Upper lobe of right lung (tissue), 1 donor: ENCODE data around the gene ABCC5. TPM values are rescaled to one million over a fixed set of nuclear protein-coding genes. Genes with fewer than 3 reads are reported as not detected.
A peak's percentile ranks its signal among the peaks of the same experiment; 100 is the strongest.

Experiments used
- ATAC-seq: fragments of 200-7000 bp; cut with Tn5 transposase; one replicate; pipeline ENCODE4 v1.9.1; 2020; ENCODE audit warnings: mild to moderate bottlenecking, moderate library complexity
- DNase-seq: peaks from one replicate; pipeline ENCODE4 v3.0.0-alpha.2; 2020
- H3K27ac ChIP-seq: fragments of 200-600 bp; one replicate; pipeline ENCODE4 v1.8.0; 2022
- H3K27me3 ChIP-seq: fragments of 200-600 bp; one replicate; pipeline ENCODE4 v1.8.0; 2022; ENCODE audit warnings: mild to moderate bottlenecking
- H3K36me3 ChIP-seq: fragments of 200-600 bp; one replicate; pipeline ENCODE4 v1.8.0; 2022
- H3K4me1 ChIP-seq: fragments of 200-600 bp; one replicate; pipeline ENCODE4 v1.8.0; 2022
- H3K4me3 ChIP-seq: fragments of 200-600 bp; one replicate; pipeline ENCODE4 v1.8.0; 2022; ENCODE audit warnings: mild to moderate bottlenecking
- H3K9me3 ChIP-seq: fragments of 200-600 bp; one replicate; pipeline ENCODE4 v1.8.0; 2022
- CTCF ChIP-seq: fragments of 200-600 bp; IDR thresholded peaks from one replicate; pipeline ENCODE4 v1.8.0; 2022; ENCODE audit warnings: antibody characterized with exemption
- intact Hi-C: fragments of 100-400 bp; cut with DNase I; formaldehyde crosslinking; loops from one replicate; pipeline ENCODE4 v1.11.0; 2022
- total RNA-seq: library from RNA; stranded (reverse); fragmentation: NEBNext Ultra II Directional; extraction: Animal tissue kit (Norgen Biotek cat#: 25700); gene quantifications from one replicate; pipeline ENCODE4 v1.2.1, GENCODE V29; 2021
- donor health status: DM: no; HTN: yes; CAD: no; lungs with severe emphysema.

The ABCC5 gene
- total RNA-seq, 1 donor from 2014 or later, result 33.5 TPM

GRCh38 chr3:183909030-183909600 lies 108.6 kb downstream of the ABCC5 start:
- no peak for TF ChIP-seq CTCF

GRCh38 chr3:183907911-183908331 lies 109.8 kb downstream of the ABCC5 start:
- Histone ChIP-seq H3K9me3 (no peaks in the 10 kb centered on the region), H3K27ac (no peak overlapping the region), H3K27me3 (no peaks in the 10 kb centered on the region), H3K4me3 (no peak overlapping the region), H3K4me1 (no peaks in the 10 kb centered on the region), H3K36me3 (no peaks in the 10 kb centered on the region)
- ATAC-seq, result no peak
- intact Hi-C loops, result no loop called here
- DNase-seq, result no peak
- TF ChIP-seq CTCF, result no peak

More at GRCh38 chr3:183909030-183909600, 108.6 kb downstream of the ABCC5 start:
- DNase-seq, result no peak
- ATAC-seq, result no peak
- Histone ChIP-seq H3K27me3 (no peaks in the 10 kb centered on the region), H3K4me3 (no peak overlapping the region), H3K9me3 (no peaks in the 10 kb centered on the region), H3K36me3 (no peaks in the 10 kb centered on the region), H3K27ac (no peak overlapping the region), H3K4me1 (no peaks in the 10 kb centered on the region)
- intact Hi-C loops, result no loop called here

GRCh38 chr3:183907176-183907575 lies 110.5 kb downstream of the ABCC5 start:
- no peaks in the 10 kb centered on the region for H3K27me3 ChIP-seq
- no peak overlapping the region for H3K27ac ChIP-seq
- H3K4me3 ChIP-seq, result no peak overlapping the region
- H3K36me3 ChIP-seq, result no peaks in the 10 kb centered on the region
- no peak for ATAC-seq
- intact Hi-C loops, result no loop called here
- no peaks in the 10 kb centered on the region for H3K4me1 ChIP-seq
- no peak for TF ChIP-seq CTCF
- DNase-seq, result peak; percentile 18
- no peaks in the 10 kb centered on the region for H3K9me3 ChIP-seq

GRCh38 chr3:183906234-183906921 lies 111.3 kb downstream of the ABCC5 start:
- no peaks in the 10 kb centered on the region for H3K4me1 ChIP-seq
- no peaks in the 10 kb centered on the region for H3K9me3 ChIP-seq
- intact Hi-C loops, result no loop called here
- TF ChIP-seq CTCF, result no peak
- no peaks in the 10 kb centered on the region for H3K27me3 ChIP-seq
- H3K27ac ChIP-seq, result no peak overlapping the region
- no peak overlapping the region for H3K4me3 ChIP-seq
- no peaks in the 10 kb centered on the region for H3K36me3 ChIP-seq
- ATAC-seq (no peak), DNase-seq (no peak)

- peak; percentile 12 for ATAC-seq
Observed at GRCh38 chr3:183904833-183905780, 112.6 kb downstream of the ABCC5 start.

More at GRCh38 chr3:183904833-183905780, 112.6 kb downstream of the ABCC5 start:
- Histone ChIP-seq H3K4me3 (no peak overlapping the region), H3K9me3 (no peaks in the 10 kb centered on the region), H3K27ac (no peak overlapping the region), H3K4me1 (no peaks in the 10 kb centered on the region), H3K36me3 (no peaks in the 10 kb centered on the region), H3K27me3 (no peaks in the 10 kb centered on the region)
- TF ChIP-seq CTCF, result no peak
- intact Hi-C loops, result no loop called here
- no peak for DNase-seq
